HCT116 (cell line): ENCODE results near the gene MCC. TPM values are rescaled to one million over a fixed set of nuclear protein-coding genes. Genes with fewer than 3 reads are reported as not detected.

Source experiments
- ATAC-seq: fragments of 200-7000 bp; cut with Tn5 transposase; 2 replicates; pipeline ENCODE4 v1.9.1; 2020; ENCODE audit warnings: mild to moderate bottlenecking, moderate library complexity
- BruUV-seq: library from RNA; stranded (reverse); fragments of 400-500 nt; replicated peaks from 2 replicates; lab custom pipeline; 2021; lab: Mats Ljungman, UMichigan
- CTCF ChIA-PET: fragments of 300-600 bp; sonication (Branson Sonifier 250); formaldehyde crosslinking; loops from one replicate; lab custom pipeline; 2021; ENCODE audit warnings: antibody characterized with exemption; lab: Charles Lee
- POLR2A ChIA-PET: fragments of 300-600, 350-600 bp; sonication (Branson Sonifier 250); formaldehyde crosslinking; loops from one replicate; lab custom pipeline; 2021; ENCODE audit warnings: antibody characterized with exemption; lab: Charles Lee
- RAD21 ChIA-PET, 2 experiments: fragments of 300-600 bp; sonication (Branson Sonifier 250); formaldehyde crosslinking; loops; one replicate each; lab custom pipeline; 2023; ENCODE audit warnings: low total read pairs in 2 of 2; ENCODE audit not compliant: uncharacterized antibody in 2 of 2, unreplicated experiment in 2 of 2, low non-redundant PET in 1 of 2; lab: Charles Lee
- DNase-seq: peaks from one replicate; pipeline ENCODE4 v3.0.0-alpha.2; 2010; ENCODE audit warnings: low read depth, low spot score
- H2AFZ ChIP-seq: fragments of 200-600 bp; shearing (Covaris generic), sonication (generic); 2 replicates; pipeline ENCODE4 v1.6.1; 2017; ENCODE audit warnings: low read depth, mixed run types, mixed read lengths, antibody characterized with exemption, low read length; ENCODE audit not compliant: poor library complexity, severe bottlenecking
- H3K27ac ChIP-seq: 2 replicates; pipeline ENCODE4 v1.5.1; 2012; ENCODE audit warnings: low read depth, low read length
- H3K27me3 ChIP-seq: fragments of 200-600 bp; sonication (generic); 2 replicates; pipeline ENCODE4 v1.6.1; 2016; ENCODE audit warnings: mixed run types, low read length, mixed read lengths; ENCODE audit not compliant: insufficient read depth
- H3K36me3 ChIP-seq, 2 experiments: fragments of 200-500 bp in 1 of 2; fragments of 200-600 bp in 1 of 2; sonication (Bioruptor generic) in 1 of 2; sonication (generic) in 1 of 2; 2 replicates each; pipeline versions ENCODE4 v1.5.1 to v1.6.1; 2014 to 2016; ENCODE audit warnings: low read length in 2 of 2, inconsistent platforms in 1 of 2, mixed read lengths in 1 of 2, mixed run types in 1 of 2; ENCODE audit not compliant: insufficient read depth in 2 of 2, control insufficient read depth in 1 of 2
- H3K4me1 ChIP-seq, 2 experiments: fragments of 200-600 bp in 1 of 2; sonication (generic) in 1 of 2; 2 replicates each; pipeline versions ENCODE4 v1.5.1 to v1.6.1; 2012 to 2017; ENCODE audit warnings: low read length in 2 of 2, inconsistent platforms in 1 of 2, mild to moderate bottlenecking in 1 of 2, mixed read lengths in 1 of 2, mixed run types in 1 of 2, moderate library complexity in 1 of 2; ENCODE audit not compliant: insufficient read depth in 2 of 2, control insufficient read depth in 1 of 2
- H3K4me2 ChIP-seq: fragments of 200-600 bp; sonication (generic); 2 replicates; pipeline ENCODE4 v1.6.1; 2017; ENCODE audit warnings: mixed run types, low read length, mixed read lengths
- H3K4me3 ChIP-seq, 2 experiments: fragments of 200-600 bp in 1 of 2; sonication (generic) in 1 of 2; replicated peaks in 1 of 2; 2 replicates each; pipeline ENCODE4 v1.5.1; 2011 to 2016; ENCODE audit warnings: low read length in 2 of 2, control low read depth in 1 of 2, low read depth in 1 of 2, mild to moderate bottlenecking in 1 of 2, mixed read lengths in 1 of 2, mixed run types in 1 of 2
- H3K79me2 ChIP-seq: fragments of 200-600 bp; sonication (generic); 2 replicates; pipeline ENCODE4 v1.6.1; 2017; ENCODE audit warnings: mild to moderate bottlenecking, mixed run types, low read length, moderate library complexity, mixed read lengths; ENCODE audit not compliant: insufficient read depth
- H3K9ac ChIP-seq: fragments of 200-600 bp; sonication (generic); 2 replicates; pipeline ENCODE4 v1.6.1; 2016; ENCODE audit warnings: low read length, mixed read lengths
- H3K9me2 ChIP-seq: fragments of 200-600 bp; sonication (generic), shearing (Covaris generic); 2 replicates; pipeline ENCODE4 v1.6.1; 2017; ENCODE audit warnings: mixed run types, mild to moderate bottlenecking, moderate library complexity; ENCODE audit not compliant: insufficient read depth
- H3K9me3 ChIP-seq, 2 experiments: fragments of 200-500 bp in 1 of 2; fragments of 200-600 bp in 1 of 2; sonication (Bioruptor generic) in 1 of 2; sonication (generic) in 1 of 2; 2 replicates each; pipeline ENCODE4 v1.6.1; 2014 to 2017; ENCODE audit warnings: low read length in 2 of 2, mixed read lengths in 2 of 2, inconsistent platforms in 1 of 2, low read depth in 1 of 2, mild to moderate bottlenecking in 1 of 2, mixed run types in 1 of 2, moderate library complexity in 1 of 2; ENCODE audit not compliant: control insufficient read depth in 1 of 2, insufficient read depth in 1 of 2
- H4K20me1 ChIP-seq: fragments of 200-600 bp; sonication (generic), shearing (Covaris generic); 2 replicates; pipeline ENCODE4 v1.6.1; 2017; ENCODE audit warnings: mixed run types, mild to moderate bottlenecking, moderate library complexity; ENCODE audit not compliant: insufficient read depth
- EGR1 ChIP-seq: IDR thresholded peaks from 2 replicates; pipeline ENCODE4 v1.6.1; 2012; ENCODE audit warnings: low read depth
- POLR2A ChIP-seq: IDR thresholded peaks from 2 replicates; pipeline ENCODE4 v1.7.0; 2011; ENCODE audit warnings: borderline replicate concordance; ENCODE audit not compliant: insufficient read depth, insufficient read length; ENCODE audit errors: extremely low read depth
- POLR2AphosphoS5 ChIP-seq: IDR thresholded peaks from 2 replicates; pipeline ENCODE4 v1.6.1; 2011; ENCODE audit warnings: mild to moderate bottlenecking, low read depth, low read length, moderate library complexity
- RAD21 ChIP-seq: IDR thresholded peaks from 2 replicates; pipeline ENCODE4 v1.6.1; 2012; ENCODE audit warnings: low read depth, mild to moderate bottlenecking
- SIN3A ChIP-seq: IDR thresholded peaks from 2 replicates; pipeline ENCODE4 v1.6.1; 2012; ENCODE audit warnings: low read depth
- TCF7L2 ChIP-seq: IDR thresholded peaks from 2 replicates; pipeline ENCODE4 v1.7.0; 2011; ENCODE audit warnings: borderline replicate concordance, inconsistent platforms; ENCODE audit not compliant: insufficient read depth, insufficient read length; ENCODE audit errors: extremely low read depth
- YY1 ChIP-seq: IDR thresholded peaks from 2 replicates; pipeline ENCODE4 v1.6.1; 2011; ENCODE audit warnings: low read length, low read depth, moderate library complexity, mild to moderate bottlenecking; ENCODE audit not compliant: insufficient replicate concordance; ENCODE audit errors: extremely low read depth
- intact Hi-C: fragments of 100-400 bp; cut with micrococcal nuclease; formaldehyde crosslinking; loops from 2 replicates; pipeline ENCODE4 v1.10.0; 2022
- total RNA-seq: library from RNA; stranded (reverse); gene quantifications from one replicate; pipeline ENCODE4 v1.2.1, GENCODE V29; 2021; ENCODE audit not compliant: unreplicated experiment
- TF ChIP-seq, protein P1 (sequence below): IDR thresholded peaks from 2 replicates; pipeline ENCODE4 v1.6.1; 2012
- TF ChIP-seq, protein P2 (sequence below): IDR thresholded peaks from 2 replicates; pipeline ENCODE4 v1.6.1; 2012
- TF ChIP-seq, protein P3 (sequence below), 3 experiments: fragments of 200-600 bp in 1 of 3; sonication (generic) in 1 of 3; IDR thresholded peaks in 2 of 3; conservative IDR thresholded peaks in 1 of 3; 2 replicates each; pipeline ENCODE4 v1.5.1; 2012 to 2017; ENCODE audit warnings: low read depth in 2 of 3, low read length in 2 of 3, antibody characterized with exemption in 1 of 3, borderline replicate concordance in 1 of 3, control low read depth in 1 of 3, mild to moderate bottlenecking in 1 of 3, mixed read lengths in 1 of 3, mixed run types in 1 of 3, moderate library complexity in 1 of 3; ENCODE audit not compliant: insufficient read depth in 1 of 3

MCC gene
- total RNA-seq, 1 experiment from 2014 or later: 20.1 TPM

DNA sequence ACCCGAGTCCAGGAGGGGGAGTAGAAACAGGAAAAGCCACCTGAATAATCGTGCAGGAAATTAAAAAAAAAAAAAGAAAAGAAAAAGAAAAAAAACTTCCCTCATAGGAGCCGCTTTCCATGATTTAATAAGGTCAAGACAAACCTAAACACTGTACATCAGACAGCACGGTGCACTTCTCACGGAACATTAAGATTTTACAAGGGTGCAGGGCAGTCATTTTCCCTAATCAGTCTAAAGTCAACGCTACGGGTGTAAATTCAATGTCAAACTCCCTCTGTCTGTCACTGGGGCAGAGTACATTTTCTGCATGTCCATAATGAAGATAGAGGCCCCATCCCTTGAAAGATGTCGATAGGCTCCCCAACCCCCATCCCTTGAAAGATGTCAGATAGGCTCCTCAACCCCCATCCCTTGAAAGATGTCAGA lies 193.1 kb downstream of the MCC start:
- Histone ChIP-seq H3K27me3 (no peaks in the 10 kb centered on the region), H4K20me1 (no peaks in the 10 kb centered on the region), H3K79me2 (peaks cover 8% of the 10 kb centered on the region; the same call in 1 of the 2 replicates), H3K4me3 (peak overlapping the region; percentile 60 to 78)
- ATAC-seq: peak; percentile 12
- no TSS peak for BruUV-seq
- RAD21 ChIA-PET: no interaction called here
- no peak for TF ChIP-seq SIN3A
- TF ChIP-seq RAD21: peak; percentile 7; the same call in 1 of the 2 replicates
- TF ChIP-seq, all 23 proteins: peak for 1
- CTCF ChIA-PET: no interaction called here
- peaks cover 8 to 32% of the 10 kb centered on the region in 2 experiments; a peak in 3 of 4 replicates for H3K4me1 ChIP-seq
- no peaks in the 10 kb centered on the region for H3K9me3 ChIP-seq
- no peaks in the 10 kb centered on the region for H3K36me3 ChIP-seq
- peak overlapping the region; percentile 89 for H3K4me2 ChIP-seq
- no peak for DNase-seq
- peak overlapping the region; percentile 57; the same call in 1 of the 2 replicates for H3K27ac ChIP-seq
- H2AFZ ChIP-seq: peak overlapping the region; percentile 75
- POLR2A ChIA-PET: interaction anchor here (0.7 to 1.8 kb wide), 4 partner anchors 9 to 18 kb away, joined by 3 to 7 read pairs (median 4); no protein-coding TSS in a partner anchor
- intact Hi-C loops: no loop called here
- no peaks in the 10 kb centered on the region for H3K9me2 ChIP-seq
- H3K9ac ChIP-seq: peak overlapping the region; percentile 67

DNA sequence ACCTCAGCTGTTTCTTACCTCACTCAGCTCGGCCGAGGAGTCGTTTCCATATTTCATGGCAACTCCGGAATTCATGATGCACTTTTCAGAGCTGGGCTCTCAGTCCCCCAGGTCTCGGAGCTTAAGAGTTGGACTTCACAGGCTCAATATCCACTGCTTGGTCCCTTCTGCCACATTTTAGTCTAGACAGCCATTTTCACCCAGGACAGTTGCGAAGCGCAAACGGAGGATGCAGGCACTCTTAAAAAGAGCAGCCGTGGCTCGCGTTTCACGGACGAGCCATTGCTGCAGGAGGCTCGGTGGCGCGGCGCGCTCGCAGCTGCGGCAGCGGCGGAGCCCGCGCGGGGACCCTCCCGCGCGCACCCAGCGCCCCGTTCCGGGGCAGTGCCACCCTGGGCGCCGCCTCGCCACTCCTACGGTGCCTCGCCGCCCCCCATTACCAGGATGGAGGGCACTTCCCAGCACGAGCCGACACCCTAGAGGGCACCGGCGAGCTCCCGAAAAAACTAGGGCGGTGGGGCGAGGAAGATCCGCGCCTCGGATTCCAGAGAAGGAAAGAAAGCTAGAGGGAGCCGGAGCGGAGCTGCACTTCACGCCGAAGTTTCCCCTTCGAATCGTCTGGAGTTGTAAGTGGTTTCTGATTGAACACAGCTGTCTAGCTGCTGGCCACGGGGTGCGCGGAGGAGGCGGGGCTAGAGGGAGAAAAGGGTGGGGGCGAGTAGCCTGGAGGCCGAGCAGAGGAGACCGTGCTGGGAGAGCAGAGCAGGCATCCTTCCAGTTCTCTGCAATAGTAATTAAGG lies 193.7 kb downstream of the MCC start:
- POLR2A ChIA-PET: interaction anchor here (0.7 to 1.8 kb wide), 4 partner anchors 10 to 19 kb away, joined by 3 to 7 read pairs (median 4); no protein-coding TSS in a partner anchor
- BruUV-seq: no TSS peak
- TF ChIP-seq, protein P1, sequence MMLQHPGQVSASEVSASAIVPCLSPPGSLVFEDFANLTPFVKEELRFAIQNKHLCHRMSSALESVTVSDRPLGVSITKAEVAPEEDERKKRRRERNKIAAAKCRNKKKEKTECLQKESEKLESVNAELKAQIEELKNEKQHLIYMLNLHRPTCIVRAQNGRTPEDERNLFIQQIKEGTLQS: no peak
- TF ChIP-seq RAD21: peak; percentile 12; the same call in 1 of the 2 replicates
- TF ChIP-seq POLR2AphosphoS5: peak; percentile 79
- TF ChIP-seq POLR2A: peak; percentile 56
- peak; percentile 34; the same call in 1 of the 2 replicates for TF ChIP-seq SIN3A
- TF ChIP-seq, protein P2, sequence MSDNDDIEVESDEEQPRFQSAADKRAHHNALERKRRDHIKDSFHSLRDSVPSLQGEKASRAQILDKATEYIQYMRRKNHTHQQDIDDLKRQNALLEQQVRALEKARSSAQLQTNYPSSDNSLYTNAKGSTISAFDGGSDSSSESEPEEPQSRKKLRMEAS: peak; percentile 72; the same call in 1 of the 2 replicates
- no peak for TF ChIP-seq TCF7L2
- TF ChIP-seq YY1: peak; percentile 19
- TF ChIP-seq, protein P3, sequence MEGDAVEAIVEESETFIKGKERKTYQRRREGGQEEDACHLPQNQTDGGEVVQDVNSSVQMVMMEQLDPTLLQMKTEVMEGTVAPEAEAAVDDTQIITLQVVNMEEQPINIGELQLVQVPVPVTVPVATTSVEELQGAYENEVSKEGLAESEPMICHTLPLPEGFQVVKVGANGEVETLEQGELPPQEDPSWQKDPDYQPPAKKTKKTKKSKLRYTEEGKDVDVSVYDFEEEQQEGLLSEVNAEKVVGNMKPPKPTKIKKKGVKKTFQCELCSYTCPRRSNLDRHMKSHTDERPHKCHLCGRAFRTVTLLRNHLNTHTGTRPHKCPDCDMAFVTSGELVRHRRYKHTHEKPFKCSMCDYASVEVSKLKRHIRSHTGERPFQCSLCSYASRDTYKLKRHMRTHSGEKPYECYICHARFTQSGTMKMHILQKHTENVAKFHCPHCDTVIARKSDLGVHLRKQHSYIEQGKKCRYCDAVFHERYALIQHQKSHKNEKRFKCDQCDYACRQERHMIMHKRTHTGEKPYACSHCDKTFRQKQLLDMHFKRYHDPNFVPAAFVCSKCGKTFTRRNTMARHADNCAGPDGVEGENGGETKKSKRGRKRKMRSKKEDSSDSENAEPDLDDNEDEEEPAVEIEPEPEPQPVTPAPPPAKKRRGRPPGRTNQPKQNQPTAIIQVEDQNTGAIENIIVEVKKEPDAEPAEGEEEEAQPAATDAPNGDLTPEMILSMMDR (IDR thresholded peaks at IDR 0.05 in 2 of 3, conservative IDR thresholded peaks at IDR 0.05 in 1 of 3; ENCODE audit: borderline replicate concordance in 1 of 3, insufficient read depth in 1 of 3, low read depth in 2 of 3, low read length in 2 of 3): 0 out of 6 replicates have a peak, but pooled peaks of 2 of the 3 experiments have one; percentile 9 to 10
- TF ChIP-seq EGR1: 0 out of 2 replicates have a peak, but pooled peaks have one; percentile 25
- TF ChIP-seq, all 23 proteins: peak for 8
- H2AFZ ChIP-seq: peak overlapping the region; percentile 75
- peak overlapping the region; percentile 60 to 78 for H3K4me3 ChIP-seq
- H3K4me2 ChIP-seq: peak overlapping the region; percentile 89
- ChIA-PET RAD21 (interaction anchor here in 1 of 2 experiments (0.6 kb wide), 1 partner anchor 370 kb away, joined by 3 read pairs; no protein-coding TSS in a partner anchor), CTCF (no interaction called here)
- H3K9ac ChIP-seq: peak overlapping the region; percentile 67
- H3K4me1 ChIP-seq: peaks cover 8 to 32% of the 10 kb centered on the region in 2 experiments; a peak in 3 of 4 replicates
- DNase-seq (peak; percentile 56), ATAC-seq (peak; percentile 95)
- H3K36me3 ChIP-seq: no peaks in the 10 kb centered on the region
- no peaks in the 10 kb centered on the region for H4K20me1 ChIP-seq
- peaks cover 8% of the 10 kb centered on the region; the same call in 1 of the 2 replicates for H3K79me2 ChIP-seq
- no peaks in the 10 kb centered on the region for H3K9me3 ChIP-seq
- H3K27me3 ChIP-seq: no peaks in the 10 kb centered on the region
- no peaks in the 10 kb centered on the region for H3K9me2 ChIP-seq
- H3K27ac ChIP-seq: peak overlapping the region; percentile 57
- intact Hi-C loops: no loop called here
